Progenitor cell of endocrine pancreas (in vitro differentiated cells): ENCODE data around the gene TIGD6. TPM values are rescaled to one million over a fixed set of nuclear protein-coding genes. Genes with fewer than 3 reads are reported as not detected.

Experiments used
- DNase-seq: peaks from one replicate; pipeline ENCODE4 v3.0.0; 2021; ENCODE audit warnings: low spot score; ENCODE audit not compliant: unreplicated experiment
- H3K27ac Mint-ChIP-seq: 2 replicates; pipeline ENCODE4 v1.8.0; 2021; ENCODE audit warnings: mild to moderate bottlenecking, moderate library complexity, mixed read lengths
- H3K27me3 Mint-ChIP-seq: 2 replicates; pipeline ENCODE4 v1.8.0; 2021; ENCODE audit warnings: mixed read lengths
- H3K36me3 Mint-ChIP-seq: 2 replicates; pipeline ENCODE4 v1.8.0; 2022; ENCODE audit warnings: mixed read lengths; ENCODE audit not compliant: insufficient read depth
- H3K4me1 Mint-ChIP-seq: 2 replicates; pipeline ENCODE4 v1.8.0; 2021; ENCODE audit warnings: low read depth, mixed read lengths
- H3K4me3 Mint-ChIP-seq: 2 replicates; pipeline ENCODE4 v1.8.0; 2021; ENCODE audit warnings: low read depth, mild to moderate bottlenecking, moderate library complexity, mixed read lengths
- H3K9me3 Mint-ChIP-seq: 2 replicates; pipeline ENCODE4 v1.8.0; 2021; ENCODE audit warnings: low read depth, mixed read lengths
- CTCF ChIP-seq: fragments of 200-600 bp; sonication (generic); IDR thresholded peaks from one replicate; pipeline ENCODE4 v1.5.0; 2021; ENCODE audit warnings: antibody characterized with exemption, mild to moderate bottlenecking; ENCODE audit not compliant: unreplicated experiment
- total RNA-seq: library from RNA; stranded (reverse); gene quantifications from 2 replicates; pipeline ENCODE4 v1.2.1, GENCODE V29; 2021

The TIGD6 gene
- total RNA-seq, 1 donor from 2014 or later: 4.2 TPM

- Mint-ChIP-seq H3K4me1 (peaks cover 27% of the 10 kb centered on the region), H3K36me3 (peaks cover 12% of the 10 kb centered on the region), H3K27me3 (no peaks in the 10 kb centered on the region), H3K4me3 (no peak overlapping the region), H3K9me3 (no peaks in the 10 kb centered on the region), H3K27ac (peak overlapping the region; percentile 49)
- no peak for TF ChIP-seq CTCF
- DNase-seq: no peak
Measured at GRCh38 chr5:149975409-149975808, 25.0 kb downstream of the TIGD6 start.

GRCh38 chr5:149969181-149969930 lies 31.1 kb downstream of the TIGD6 start:
- TF ChIP-seq CTCF: no peak
- Mint-ChIP-seq H3K4me3 (no peak overlapping the region), H3K27ac (no peak overlapping the region), H3K36me3 (peaks cover 2% of the 10 kb centered on the region), H3K9me3 (no peaks in the 10 kb centered on the region), H3K4me1 (no peaks in the 10 kb centered on the region), H3K27me3 (no peaks in the 10 kb centered on the region)
- DNase-seq: no peak

GRCh38 chr5:149966946-149967345 lies 33.5 kb downstream of the TIGD6 start:
- Mint-ChIP-seq H3K36me3 (peaks cover 2% of the 10 kb centered on the region), H3K27ac (no peak overlapping the region), H3K4me3 (no peak overlapping the region), H3K9me3 (no peaks in the 10 kb centered on the region), H3K27me3 (no peaks in the 10 kb centered on the region), H3K4me1 (no peaks in the 10 kb centered on the region)
- no peak for TF ChIP-seq CTCF
- no peak for DNase-seq

GRCh38 chr5:149963729-149964128 lies 36.7 kb downstream of the TIGD6 start:
- no peak for TF ChIP-seq CTCF
- Mint-ChIP-seq H3K27ac (no peak overlapping the region), H3K4me3 (no peak overlapping the region), H3K27me3 (no peaks in the 10 kb centered on the region), H3K9me3 (no peaks in the 10 kb centered on the region), H3K4me1 (peaks cover 10% of the 10 kb centered on the region), H3K36me3 (no peaks in the 10 kb centered on the region)
- DNase-seq: no peak

GRCh38 chr5:149962601-149963300 lies 37.7 kb downstream of the TIGD6 start:
- no peaks in the 10 kb centered on the region for H3K9me3 Mint-ChIP-seq
- DNase-seq: no peak
- H3K36me3 Mint-ChIP-seq: no peaks in the 10 kb centered on the region
- H3K4me3 Mint-ChIP-seq: no peak overlapping the region
- H3K27ac Mint-ChIP-seq: no peak overlapping the region
- no peak for TF ChIP-seq CTCF
- H3K27me3 Mint-ChIP-seq: no peaks in the 10 kb centered on the region
- peaks cover 10% of the 10 kb centered on the region for H3K4me1 Mint-ChIP-seq
